Hepatic stellate cell (primary cell): ENCODE data around the gene EXD3.

ENCODE experiments used
- DNase-seq: peaks from one replicate; pipeline ENCODE4 v3.0.0; 2011; ENCODE audit warnings: low spot score

The EXD3 gene

GRCh38 chr9:137317021-137317717 lies 105.8 kb downstream of the EXD3 start:
- peak; percentile 7 for DNase-seq

- DNase-seq: peak; percentile 79
Measured at GRCh38 chr9:137316012-137316981, 106.7 kb downstream of the EXD3 start.

- DNase-seq: peak; percentile 28
Measured at GRCh38 chr9:137315581-137316011, 107.4 kb downstream of the EXD3 start.

- DNase-seq: peak; percentile 19
Measured at GRCh38 chr9:137314561-137315560, 108.1 kb downstream of the EXD3 start.

GRCh38 chr9:137313956-137314560 lies 108.9 kb downstream of the EXD3 start:
- DNase-seq: peak; percentile 12

GRCh38 chr9:137313326-137313936 lies 109.5 kb downstream of the EXD3 start:
- peak; percentile 21 for DNase-seq

- peak; percentile 11 for DNase-seq
Measured at GRCh38 chr9:137312852-137313325, 110.1 kb downstream of the EXD3 start.

- peak; percentile 14 for DNase-seq
Measured at GRCh38 chr9:137311986-137312851, 110.7 kb downstream of the EXD3 start.

GRCh38 chr9:137311171-137311985 lies 111.6 kb downstream of the EXD3 start:
- peak; percentile 42 for DNase-seq

GRCh38 chr9:137310189-137311052 lies 112.5 kb downstream of the EXD3 start:
- no peak for DNase-seq

GRCh38 chr9:137309368-137310188 lies 113.4 kb downstream of the EXD3 start:
- DNase-seq: no peak

GRCh38 chr9:137308057-137308619 lies 114.8 kb downstream of the EXD3 start:
- no peak for DNase-seq

- no peak for DNase-seq
Measured at GRCh38 chr9:137307255-137308056, 115.5 kb downstream of the EXD3 start.

- DNase-seq: no peak
Measured at GRCh38 chr9:137306850-137307254, 116.1 kb downstream of the EXD3 start.

GRCh38 chr9:137306066-137306849 lies 116.7 kb downstream of the EXD3 start:
- DNase-seq: no peak
